ENCODE measurements around the gene MRPL4.

The MRPL4 gene

GRCh38 chr19:10251792-10252694 lies at the start of gene MRPL4:
Gene MRPL4 (plus strand): TSS chr19:10252214. CDS start chr19:10252254, 40 bp downstream.
- DNase-seq = peak; percentile 96

DNA sequence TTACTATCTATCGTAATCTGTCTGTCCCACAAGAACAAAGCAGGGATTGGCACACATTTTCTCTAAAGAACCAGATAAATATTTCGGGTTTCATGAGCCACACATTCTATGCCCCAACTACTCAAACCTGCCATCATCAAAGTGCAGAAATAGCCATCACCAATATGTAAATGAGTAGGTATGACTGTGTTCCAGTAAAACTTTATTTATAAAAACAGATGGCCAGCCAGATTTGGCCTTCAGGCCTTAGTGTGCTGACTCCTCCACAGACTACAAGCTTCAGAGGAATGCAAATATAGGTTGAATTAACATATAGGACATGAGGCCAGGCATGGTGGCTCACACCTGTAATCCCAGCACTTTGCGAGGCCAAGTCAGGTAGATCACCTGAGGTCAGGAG lies 48.3 kb upstream of the MRPL4 start:
- DNase-seq = no peak

GRCh38 chr19:10205636-10206035 lies 46.4 kb upstream of the MRPL4 start:
- no peak for DNase-seq

DNA sequence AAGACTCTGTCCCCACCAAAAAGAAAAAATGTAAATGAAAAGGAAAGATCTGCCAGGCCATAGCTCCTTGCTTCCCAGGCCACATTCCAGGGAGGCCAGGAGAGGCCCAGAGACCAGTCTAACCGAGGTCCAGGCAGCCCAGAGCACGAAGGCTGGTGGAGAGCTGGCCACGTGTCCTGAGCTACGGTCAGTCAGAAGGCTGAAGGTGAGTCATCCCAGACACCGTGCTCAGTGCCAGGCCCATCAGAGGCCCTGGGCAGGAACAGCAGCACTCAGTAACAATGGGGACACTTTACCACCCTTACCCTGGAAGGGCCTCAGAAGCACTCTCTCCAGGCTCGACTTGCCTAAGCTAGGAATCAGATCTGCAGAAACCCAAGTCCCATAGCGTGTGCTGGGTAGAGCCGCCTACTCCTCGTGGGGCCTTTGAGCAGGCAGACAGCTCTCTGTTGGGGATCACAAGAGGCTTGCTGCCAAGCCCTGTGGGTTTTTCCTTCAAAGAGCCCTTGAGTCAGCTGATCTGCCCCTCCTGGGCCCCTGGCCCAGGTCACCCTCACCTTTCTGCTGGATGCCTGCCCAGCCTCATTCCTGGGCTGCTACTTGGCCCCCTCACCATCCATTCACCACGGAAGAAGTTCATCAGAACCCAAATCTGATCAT lies 45.7 kb upstream of the MRPL4 start:
- no peak for DNase-seq

DNA sequence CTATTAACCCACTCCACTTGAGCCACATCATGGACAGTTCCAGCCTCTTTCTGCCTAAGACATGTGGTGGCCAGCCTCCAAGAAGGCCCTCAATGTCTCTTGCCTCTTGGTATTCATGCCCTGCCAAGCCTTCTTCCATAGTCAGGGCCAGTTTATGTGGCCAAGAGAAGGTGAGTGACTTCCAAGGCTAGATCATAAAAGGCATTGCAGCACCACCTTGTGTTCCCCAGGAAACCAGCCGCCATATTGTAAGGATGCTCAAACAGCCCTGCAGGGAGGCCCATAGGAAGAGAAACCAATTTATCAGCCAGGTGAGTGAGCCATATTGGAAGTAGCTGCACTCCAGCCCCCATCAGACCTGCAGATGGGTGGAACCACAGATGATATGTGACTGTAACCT lies 45.0 kb upstream of the MRPL4 start:
- DNase-seq = no peak

- DNase-seq = no peak
Observed at GRCh38 chr19:10209315-10209714, 42.7 kb upstream of the MRPL4 start.

GRCh38 chr19:10211061-10211460 lies 41.0 kb upstream of the MRPL4 start:
- DNase-seq = no peak

- no peak for DNase-seq
Observed at GRCh38 chr19:10211691-10212090, 40.3 kb upstream of the MRPL4 start.

DNA sequence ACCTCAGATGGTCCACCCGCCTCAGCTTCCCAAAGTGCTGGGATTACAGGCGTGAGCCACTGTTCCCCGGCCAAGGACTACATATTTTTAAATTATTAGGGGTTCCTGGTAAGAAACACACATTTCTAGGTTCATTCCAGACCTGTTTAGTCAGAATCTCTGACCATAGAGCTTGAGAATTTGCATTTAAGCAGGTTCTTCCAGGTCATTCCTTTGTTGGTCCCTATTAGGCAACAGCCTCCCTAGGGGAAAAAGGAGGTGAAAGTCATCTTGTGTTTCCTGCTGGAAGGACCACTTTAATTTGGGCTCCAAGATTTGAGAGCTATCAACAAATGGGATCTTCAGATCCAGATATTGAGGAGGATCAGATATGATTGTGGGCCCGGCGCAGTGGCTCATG lies 37.2 kb upstream of the MRPL4 start:
- no peak for DNase-seq

GRCh38 chr19:10217085-10217484 lies 34.9 kb upstream of the MRPL4 start:
- DNase-seq = no peak

- no peak for DNase-seq
Observed at GRCh38 chr19:10219678-10220077, 32.3 kb upstream of the MRPL4 start.

- DNase-seq = no peak
Observed at GRCh38 chr19:10220695-10221094, 31.3 kb upstream of the MRPL4 start.

DNA sequence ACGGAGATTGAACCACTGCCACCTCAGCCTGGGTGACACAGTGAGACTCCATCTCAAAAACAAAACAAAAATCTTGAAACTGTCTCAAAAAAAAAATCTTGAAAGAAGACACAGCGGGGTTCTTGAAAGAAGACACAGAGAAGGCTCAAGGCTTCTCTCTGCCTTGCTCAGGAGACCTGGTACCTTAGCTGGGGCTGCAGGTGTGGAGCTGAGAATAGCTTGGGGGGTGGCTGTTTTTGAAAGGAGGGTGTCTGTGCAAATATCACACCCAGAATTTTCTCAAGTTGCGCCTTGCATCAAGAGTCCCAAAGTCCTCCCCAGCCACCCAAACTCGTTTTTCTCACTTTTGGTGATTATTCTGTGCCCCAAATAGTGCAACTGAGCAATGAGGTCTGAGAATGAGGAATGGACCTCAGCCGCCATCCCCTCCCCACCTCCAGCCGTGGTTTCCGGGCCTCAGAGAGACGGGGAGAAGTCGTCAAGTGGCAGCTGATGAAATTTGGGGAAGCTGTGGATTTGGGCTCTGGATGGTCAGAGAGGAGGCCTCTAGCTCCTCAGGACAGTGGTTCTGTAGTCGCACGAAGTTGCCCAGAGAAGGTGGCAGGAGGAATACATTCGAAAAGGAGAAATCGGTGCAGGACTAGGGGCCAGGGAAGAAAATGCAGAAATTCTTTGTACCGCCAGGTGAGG lies 29.7 kb upstream of the MRPL4 start:
- DNase-seq = no peak

GRCh38 chr19:10223488-10224213 lies 28.4 kb upstream of the MRPL4 start:
- no peak for DNase-seq

DNA sequence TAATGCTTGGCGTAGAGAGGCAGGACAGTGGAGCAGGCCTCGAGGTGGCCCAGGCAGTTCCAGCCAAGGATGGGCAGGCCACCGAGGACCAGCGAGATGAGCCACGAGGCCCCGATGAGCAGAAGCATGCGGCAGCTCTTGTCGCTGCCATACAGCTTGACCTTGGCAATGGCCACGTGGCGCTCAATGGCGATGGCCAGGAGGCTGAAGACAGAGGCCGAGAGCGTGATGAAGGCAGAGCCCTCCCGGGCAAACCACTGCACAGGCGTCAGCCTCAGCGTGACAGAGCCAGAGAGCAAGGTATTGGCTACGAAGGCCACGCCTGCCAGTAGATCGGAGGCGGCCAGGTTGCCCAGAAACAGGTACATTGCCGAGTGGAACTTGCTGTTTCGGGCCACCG lies 27.7 kb upstream of the MRPL4 start:
- DNase-seq = no peak

GRCh38 chr19:10226021-10226375 lies 26.0 kb upstream of the MRPL4 start:
- no peak for DNase-seq

DNA sequence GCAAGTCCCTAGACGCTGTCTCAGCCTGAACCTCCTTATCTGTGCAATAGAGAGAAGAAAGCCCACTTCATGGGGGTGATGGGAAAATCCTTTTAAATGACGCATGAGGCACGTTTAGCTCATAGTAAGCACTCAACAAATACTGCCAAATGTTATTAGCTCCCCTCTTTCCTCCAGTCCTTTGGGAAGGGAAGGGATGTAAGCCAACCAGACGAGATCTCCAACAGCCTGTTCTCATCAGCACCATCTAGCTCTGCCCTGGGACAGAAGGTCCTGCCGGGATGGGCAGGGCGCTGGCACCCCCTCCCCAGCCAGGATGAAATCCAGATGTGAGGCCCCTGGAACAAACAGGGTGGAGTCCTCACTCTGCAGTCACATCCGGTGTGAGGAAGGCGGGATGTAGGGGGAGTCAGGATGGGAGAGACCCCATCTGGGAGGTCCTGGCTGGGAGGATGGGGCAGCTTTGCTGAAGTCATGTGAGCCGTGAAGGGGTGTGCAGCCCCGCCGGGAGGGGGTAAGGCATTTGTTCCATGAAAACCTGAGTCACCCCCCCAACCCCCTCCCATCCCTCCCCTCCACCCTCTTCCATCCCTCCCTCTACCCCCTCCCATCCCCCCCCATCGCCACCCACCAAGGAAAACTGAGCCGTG lies 25.5 kb upstream of the MRPL4 start:
- DNase-seq = no peak

DNA sequence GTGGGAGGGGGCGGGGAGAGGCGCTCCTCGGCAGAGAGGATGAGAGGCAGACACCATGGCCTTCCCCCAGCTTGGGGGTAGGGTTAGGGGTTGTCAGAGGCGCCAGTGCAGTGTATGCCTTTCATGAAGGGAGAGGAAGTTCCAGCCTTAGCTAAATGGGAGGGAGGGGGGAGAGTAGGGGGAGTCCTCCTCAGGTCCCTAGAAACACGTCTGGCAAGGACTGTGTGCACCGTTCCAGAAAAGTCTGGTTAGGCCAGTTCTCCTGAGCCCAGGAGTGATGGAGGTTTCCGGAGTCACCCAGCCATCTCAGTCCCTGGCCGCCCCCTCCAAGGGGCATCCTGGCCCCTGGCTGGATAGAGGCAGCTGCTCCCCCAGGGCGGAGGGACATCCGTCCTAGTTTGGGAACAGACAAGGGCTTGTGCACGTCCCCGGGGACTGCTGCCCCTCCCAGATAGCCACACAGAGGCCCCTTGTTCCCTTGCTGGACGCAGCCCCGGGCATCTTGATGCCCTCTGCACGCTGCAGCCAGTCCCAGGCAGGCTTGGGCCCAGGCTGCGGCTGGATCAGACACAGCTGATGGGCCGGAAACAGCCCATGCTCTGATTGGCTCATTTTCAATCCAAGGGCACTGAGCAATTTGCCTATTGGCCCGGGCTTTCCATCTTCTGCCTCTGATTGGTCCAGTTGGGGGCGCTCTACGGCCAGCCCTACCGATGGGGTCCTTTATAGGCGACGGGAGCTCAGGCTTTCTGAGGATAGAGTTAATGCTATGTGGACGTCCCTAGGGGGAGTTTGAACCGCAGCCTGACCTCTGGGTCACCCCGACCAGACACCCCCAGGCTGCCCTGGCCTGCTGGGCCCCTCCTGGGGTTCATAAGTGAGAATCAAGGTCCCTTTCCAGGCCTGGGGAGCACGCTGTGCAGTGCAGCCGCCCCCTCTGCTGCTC lies 24.7 kb upstream of the MRPL4 start:
- no peak for DNase-seq

GRCh38 chr19:10228393-10228792 lies 23.6 kb upstream of the MRPL4 start:
- no peak for DNase-seq

- DNase-seq = no peak
Observed at GRCh38 chr19:10228920-10229319, 23.1 kb upstream of the MRPL4 start.

- DNase-seq = no peak
Observed at GRCh38 chr19:10230173-10230860, 21.7 kb upstream of the MRPL4 start.
